PC-3 (cell line): ENCODE measurements around the gene AARS1. TPM values are rescaled to one million over a fixed set of nuclear protein-coding genes. Genes with fewer than 3 reads are reported as not detected.
"Not testable (repeated sequence)": the region's sequence is repeated elsewhere in the genome, so short reads cannot be mapped to it uniquely, and the experiment has no call there.

Experiments used
- ATAC-seq: fragments of 200-7000 bp; cut with Tn5 transposase; 2 replicates; pipeline ENCODE4 v1.9.1; 2020; ENCODE audit warnings: mild to moderate bottlenecking, moderate library complexity
- BruUV-seq: library from RNA; stranded (reverse); fragments of 400-500 nt; replicated peaks from 2 replicates; lab custom pipeline; 2021; lab: Mats Ljungman, UMichigan
- CTCF ChIA-PET: fragments of 300-600 bp; sonication (Branson Sonifier 250); formaldehyde crosslinking; loops from one replicate; lab custom pipeline; 2022; ENCODE audit warnings: antibody characterized with exemption; lab: Charles Lee
- POLR2A ChIA-PET: fragments of 300-600 bp; sonication (Branson Sonifier 250); formaldehyde crosslinking; loops from one replicate; lab custom pipeline; 2022; ENCODE audit warnings: antibody characterized with exemption; ENCODE audit not compliant: unreplicated experiment; lab: Charles Lee
- DNase-seq: peaks from one replicate; pipeline ENCODE4 v3.0.0-alpha.2; 2015
- H2AFZ ChIP-seq: fragments of 300-600 bp; sonication (generic); 2 replicates; pipeline ENCODE4 v1.6.0; 2016; ENCODE audit warnings: antibody characterized with exemption, low read length
- H3F3A ChIP-seq: fragments of 300-600 bp; sonication (generic); one replicate; pipeline ENCODE4 v1.6.0; 2017; ENCODE audit warnings: antibody characterized with exemption, low read length, control low read depth, mild to moderate bottlenecking; ENCODE audit not compliant: unreplicated experiment
- H3K27ac ChIP-seq: fragments of 300-600 bp; sonication (generic); 2 replicates; pipeline ENCODE4 v1.5.1; 2016; ENCODE audit warnings: mild to moderate bottlenecking, low read length
- H3K27me3 ChIP-seq: fragments of 300-600 bp; sonication (generic); 2 replicates; pipeline ENCODE4 v1.6.1; 2016; ENCODE audit warnings: low read length, mixed read lengths
- H3K36me3 ChIP-seq: fragments of 300-600 bp; sonication (generic); 2 replicates; pipeline ENCODE4 v1.6.1; 2016; ENCODE audit warnings: low read depth, mixed run types, low read length, mixed read lengths
- H3K4me1 ChIP-seq: fragments of 300-600 bp; sonication (generic); 2 replicates; pipeline ENCODE4 v1.5.1; 2016; ENCODE audit warnings: low read length; ENCODE audit not compliant: insufficient read depth
- H3K4me2 ChIP-seq: fragments of 300-600 bp; sonication (generic); 2 replicates; pipeline ENCODE4 v1.6.0; 2016; ENCODE audit warnings: low read length
- H3K4me3 ChIP-seq: fragments of 300-600 bp; sonication (generic); 2 replicates; pipeline ENCODE4 v1.5.1; 2016; ENCODE audit warnings: mild to moderate bottlenecking, low read length, mixed read lengths
- H3K79me2 ChIP-seq: fragments of 300-600 bp; sonication (generic); 2 replicates; pipeline ENCODE4 v1.6.1; 2017; ENCODE audit warnings: low read length, mixed read lengths
- H3K9ac ChIP-seq: fragments of 300-600 bp; sonication (generic); 2 replicates; pipeline ENCODE4 v1.6.0; 2016; ENCODE audit warnings: mild to moderate bottlenecking, low read length
- H3K9me2 ChIP-seq: fragments of 300-600 bp; sonication (generic); replicated peaks from 2 replicates; pipeline ENCODE4 v1.6.1; 2016; ENCODE audit warnings: mixed run types, low read length, mixed read lengths
- H3K9me3 ChIP-seq: fragments of 300-600 bp; sonication (generic); 2 replicates; pipeline ENCODE4 v1.6.1; 2016; ENCODE audit warnings: low read length, mixed read lengths
- H4K20me1 ChIP-seq: fragments of 300-600 bp; sonication (generic); 2 replicates; pipeline ENCODE4 v1.6.1; 2016; ENCODE audit warnings: low read length, mixed read lengths
- CTCF ChIP-seq: fragments of 300-600 bp; sonication (generic); conservative IDR thresholded peaks from 2 replicates; pipeline ENCODE4 v1.5.1; 2017; ENCODE audit warnings: antibody characterized with exemption, low read depth, mild to moderate bottlenecking, low read length
- EZH2 ChIP-seq: fragments of 300-600 bp; sonication (generic); IDR thresholded peaks from one replicate; pipeline ENCODE4 v1.6.1; 2017; ENCODE audit warnings: antibody characterized with exemption, mild to moderate bottlenecking, low read length; ENCODE audit not compliant: unreplicated experiment
- EZH2phosphoT487 ChIP-seq: fragments of 300-600 bp; sonication (generic); IDR thresholded peaks from 2 replicates; pipeline ENCODE4 v1.6.1; 2018; ENCODE audit warnings: mild to moderate bottlenecking, antibody characterized with exemption, low read length, borderline replicate concordance
- intact Hi-C: fragments of 100-400 bp; cut with micrococcal nuclease; formaldehyde crosslinking; loops from 2 replicates; pipeline ENCODE4 v1.9.0; 2023
- total RNA-seq: library from RNA; depleted of rRNA; stranded (reverse); fragments of >200 nt; gene quantifications from 2 replicates; pipeline ENCODE4 v1.2.3, GENCODE V29; 2014

The AARS1 gene
- total RNA-seq, 1 experiment from 2014 or later: 60.9 TPM

DNA sequence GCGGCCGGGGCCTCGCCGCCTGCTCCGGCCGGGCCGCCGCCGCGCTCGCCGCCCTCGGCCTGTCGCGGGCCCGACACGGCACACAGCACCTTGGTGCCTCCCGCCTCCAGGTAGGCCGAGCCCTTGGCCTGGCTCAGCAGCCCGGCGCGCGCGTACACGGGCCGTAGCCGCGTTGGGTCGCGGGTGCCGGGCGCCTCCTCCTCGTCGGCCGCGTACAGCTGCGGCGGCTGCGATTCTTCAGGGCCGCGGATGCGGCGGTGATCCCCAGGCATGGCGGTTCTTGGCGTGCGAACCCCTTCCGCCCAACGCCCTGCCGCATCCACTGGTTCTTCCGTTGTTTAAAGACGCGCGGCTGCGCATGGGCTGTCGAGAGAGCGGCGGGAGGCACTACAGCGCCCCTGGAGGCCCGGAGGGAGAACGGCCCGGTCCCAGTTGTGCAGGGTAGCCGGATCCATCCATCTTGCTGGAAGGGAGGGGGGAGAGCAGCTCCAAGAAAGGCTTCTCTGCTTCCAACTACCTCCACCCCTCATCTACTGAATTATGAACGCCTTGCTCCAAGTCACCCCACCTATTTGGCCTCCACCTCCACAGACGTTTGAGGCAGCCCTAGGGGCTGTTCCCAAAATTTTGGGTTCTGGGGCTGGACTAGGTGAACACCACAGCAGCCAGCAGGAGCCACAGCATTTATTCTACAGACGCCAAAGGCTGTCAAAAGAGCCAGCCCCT is 37.5 kb downstream of the AARS1 start, which contains the start of gene EXOSC6:
Gene EXOSC6, minus strand, starts transcription at position 312 of the 726 bp plus-strand sequence. Its CDS starts 40 bp downstream, at position 272.
- intact Hi-C loops: no loop called here
- DNase-seq: peak; percentile 90
- ChIA-PET CTCF (interaction anchor here (0.6 kb wide), 1 partner anchor 250 kb away, joined by 6 read pairs; no protein-coding TSS in a partner anchor), POLR2A (interaction anchor here (0.5 to 1.2 kb wide), 2 partner anchors 128 to 130 kb away, joined by 5 to 9 read pairs; no protein-coding TSS in a partner anchor)
- H3K4me3 ChIP-seq: peak within 1 kb of the TSS; percentile 93
- no peaks in the 10 kb centered on the region for H3K9me3 ChIP-seq
- 0 out of 2 replicates have a peak within 1 kb of the TSS, but pooled peaks have one; percentile 30 for H2AFZ ChIP-seq
- H3K27ac ChIP-seq: peak within 1 kb of the TSS; percentile 72
- H3K4me1 ChIP-seq: no peaks in the 10 kb centered on the region
- no TSS peak for BruUV-seq
- no peaks in the 10 kb centered on the region for H3F3A ChIP-seq
- H3K4me2 ChIP-seq: peak within 1 kb of the TSS; percentile 92
- no peaks in the 10 kb centered on the region for H3K27me3 ChIP-seq
- TF ChIP-seq EZH2 (no peak), CTCF (peak; percentile 70), EZH2phosphoT487 (no peak)
- H3K36me3 ChIP-seq: peaks cover 26% of the 10 kb centered on the region
- no peaks in the 10 kb centered on the region for H3K9me2 ChIP-seq
- peak; percentile 86 for ATAC-seq
- H3K9ac ChIP-seq: peak within 1 kb of the TSS; percentile 87
- peaks cover 6% of the 10 kb centered on the region; the same call in 1 of the 2 replicates for H4K20me1 ChIP-seq
- H3K79me2 ChIP-seq: peaks cover 35% of the 10 kb centered on the region

DNA sequence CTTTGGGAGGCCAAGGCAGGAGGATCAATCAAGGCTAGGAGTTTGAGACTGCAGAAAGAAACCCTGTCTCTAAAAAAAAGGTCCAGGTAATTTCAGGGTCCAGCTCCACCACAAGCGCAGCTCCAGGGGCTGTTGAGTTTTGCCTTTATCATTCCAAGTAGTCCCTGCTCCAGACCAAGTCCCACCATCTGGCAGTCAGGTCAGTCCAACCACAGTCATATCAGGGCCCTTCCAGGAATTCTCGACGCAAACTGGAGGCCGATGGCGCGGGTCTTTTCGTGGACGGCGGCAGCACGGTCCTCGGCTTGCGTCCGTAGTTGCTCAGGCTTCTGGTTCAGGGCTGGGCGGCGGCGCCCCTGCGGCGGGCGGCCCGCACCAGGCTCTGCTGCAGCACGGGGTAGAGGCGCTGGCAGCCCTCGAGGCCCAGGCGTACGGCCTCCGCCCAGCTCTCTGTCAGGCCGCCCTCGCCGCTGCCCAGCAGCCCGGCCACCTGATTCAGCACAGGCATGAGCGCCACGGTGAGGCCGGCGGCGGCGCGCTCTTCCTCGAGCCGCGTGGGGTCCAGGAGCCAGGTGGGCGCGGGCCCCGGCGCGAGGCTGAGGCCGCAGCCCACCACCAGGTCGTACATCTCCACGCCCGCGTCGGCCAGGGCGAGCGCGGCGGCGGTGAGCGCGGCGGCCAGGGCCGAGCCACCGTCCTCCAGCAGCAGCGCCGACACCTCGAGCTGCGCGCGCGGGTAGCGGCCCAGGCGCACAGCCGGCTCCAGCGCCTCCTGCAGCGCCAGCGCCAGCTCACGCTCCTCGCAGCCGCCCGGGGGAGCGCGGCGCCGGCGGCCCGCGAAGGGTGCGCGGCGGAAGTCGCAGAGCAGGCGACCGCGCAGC is 38.3 kb downstream of the AARS1 start:
- ChIA-PET CTCF (interaction anchor here (0.6 to 0.9 kb wide), 2 partner anchors 89 to 251 kb away, joined by 3 to 6 read pairs; no protein-coding TSS in a partner anchor), POLR2A (interaction anchor here (1.2 kb wide), 1 partner anchor 130 kb away, joined by 5 read pairs; no protein-coding TSS in a partner anchor)
- Histone ChIP-seq H3K4me2 (peak overlapping the region; percentile 92), H2AFZ (0 out of 2 replicates have a peak overlapping the region, but pooled peaks have one; percentile 30), H3K9me2 (no peaks in the 10 kb centered on the region), H3F3A (no peaks in the 10 kb centered on the region), H3K27ac (no peak overlapping the region), H3K4me1 (no peaks in the 10 kb centered on the region), H3K36me3 (peaks cover 22% of the 10 kb centered on the region), H3K4me3 (peak overlapping the region; percentile 93), H3K9me3 (no peaks in the 10 kb centered on the region), H4K20me1 (peaks cover 6% of the 10 kb centered on the region; the same call in 1 of the 2 replicates), H3K27me3 (no peaks in the 10 kb centered on the region), H3K9ac (peak overlapping the region; percentile 87), H3K79me2 (peaks cover 35% of the 10 kb centered on the region)
- BruUV-seq: no TSS peak
- DNase-seq (peak; percentile 23), ATAC-seq (peak; percentile 51)
- TF ChIP-seq EZH2phosphoT487: no peak
- TF ChIP-seq CTCF: no peak; the same call in 1 of the 2 replicates
- TF ChIP-seq EZH2: no peak
- intact Hi-C loops: no loop called here

- H3F3A ChIP-seq, POLR2A ChIA-PET, intact Hi-C loops, CTCF ChIA-PET, ATAC-seq, H2AFZ ChIP-seq, H4K20me1 ChIP-seq, H3K9me3 ChIP-seq, DNase-seq, H3K27me3 ChIP-seq, BruUV-seq, H3K27ac ChIP-seq, H3K4me1 ChIP-seq, H3K9me2 ChIP-seq: not testable (repeated sequence)
- H3K79me2 ChIP-seq: peaks cover 35% of the 10 kb centered on the region
- H3K36me3 ChIP-seq: peaks cover 16% of the 10 kb centered on the region
- H3K4me2 ChIP-seq: peak overlapping the region; percentile 92
- peak overlapping the region; percentile 93 for H3K4me3 ChIP-seq
- H3K9ac ChIP-seq: peak overlapping the region; percentile 83; the same call in 1 of the 2 replicates
These were observed 39.6 kb downstream of the AARS1 start for GRCh38 chr16:70249697-70250096.

GRCh38 chr16:70238773-70239172 is 50.5 kb downstream of the AARS1 start:
- H3K27ac ChIP-seq, H4K20me1 ChIP-seq, H3K4me2 ChIP-seq, H3K27me3 ChIP-seq, BruUV-seq, H3K4me1 ChIP-seq, POLR2A ChIA-PET, ATAC-seq, H2AFZ ChIP-seq, H3K9me3 ChIP-seq, H3K9ac ChIP-seq, H3K36me3 ChIP-seq, H3F3A ChIP-seq, H3K4me3 ChIP-seq, H3K79me2 ChIP-seq, DNase-seq, intact Hi-C loops, CTCF ChIA-PET, H3K9me2 ChIP-seq: not testable (repeated sequence)
